Liver (tissue), 3 donors: ENCODE data around the gene SNAP23.

Source experiments
- ATF3 ChIP-seq: IDR thresholded peaks from 2 replicates; pipeline ENCODE4 v1.6.1; 2016; ENCODE audit warnings: antibody characterized with exemption
- CTCF ChIP-seq: fragments of 150-350 bp; IDR thresholded peaks from 2 replicates; pipeline ENCODE4 v1.5.1; 2017; ENCODE audit warnings: improper control_type of control experiment, low read depth, low read length; ENCODE audit not compliant: missing input control
- EGR1 ChIP-seq, 2 donors: IDR thresholded peaks; 2 replicates each; pipeline ENCODE4 v1.6.1; 2016 to 2018; ENCODE audit warnings: antibody characterized with exemption in 2 of 2, low read depth in 2 of 2
- HNF4G ChIP-seq: IDR thresholded peaks from 2 replicates; pipeline ENCODE4 v1.6.1; 2016; ENCODE audit warnings: antibody characterized with exemption
- RAD21 ChIP-seq, 2 donors: IDR thresholded peaks; 2 replicates each; pipeline ENCODE4 v1.6.1; 2016; ENCODE audit warnings: antibody characterized with exemption in 2 of 2, mild to moderate bottlenecking in 2 of 2
- REST ChIP-seq: IDR thresholded peaks from 2 replicates; pipeline ENCODE4 v1.6.1; 2016; ENCODE audit warnings: antibody characterized with exemption, mild to moderate bottlenecking
- SP1 ChIP-seq: IDR thresholded peaks from 2 replicates; pipeline ENCODE4 v1.6.1; 2018; ENCODE audit warnings: antibody characterized with exemption, mild to moderate bottlenecking
- TAF1 ChIP-seq: conservative IDR thresholded peaks from 2 replicates; pipeline ENCODE4 v1.6.1; 2016; ENCODE audit warnings: antibody characterized with exemption, mild to moderate bottlenecking
- YY1 ChIP-seq: IDR thresholded peaks from 2 replicates; pipeline ENCODE4 v1.6.1; 2016; ENCODE audit warnings: antibody characterized with exemption, mild to moderate bottlenecking
- donor health status: healthy.
- donor health status: healthy.

GRCh38 chr15:42450425-42450790 lies 45.0 kb upstream of the SNAP23 start:
- TF ChIP-seq CTCF (no peak), YY1 (no peak), ATF3 (no peak), HNF4G (no peak), RAD21 (IDR thresholded peaks at IDR 0.05) (no peak), SP1 (no peak), REST (no peak), EGR1 (IDR thresholded peaks at IDR 0.05; ENCODE audit: low read depth in 2 of 2) (no peak), TAF1 (no peak)
